IMR-90 (cell line): Measurements from ENCODE around the gene NBPF1. TPM values are rescaled to one million over a fixed set of nuclear protein-coding genes. Genes with fewer than 3 reads are reported as not detected.
"Not testable (repeated sequence)": the region's sequence is repeated elsewhere in the genome, so short reads cannot be mapped to it uniquely, and the experiment has no call there.

ENCODE experiments used
- ATAC-seq: fragments of 200-7000 bp; cut with Tn5 transposase; 2 replicates; pipeline ENCODE4 v1.9.1; 2020; ENCODE audit warnings: low read depth, mild to moderate bottlenecking, moderate library complexity
- BruUV-seq: library from RNA; stranded (reverse); fragments of 400-500 nt; replicated peaks from 2 replicates; lab custom pipeline; 2021; lab: Mats Ljungman, UMichigan
- CTCF ChIA-PET: fragments of 300-600 bp; formaldehyde crosslinking; extraction: SDS; loops from one replicate; lab custom pipeline; 2021; ENCODE audit warnings: antibody characterized with exemption; lab: Yijun Ruan, JAX
- POLR2A ChIA-PET: fragments of 300-600 bp; sonication (Branson Sonifier 250); formaldehyde crosslinking; loops from one replicate; lab custom pipeline; 2022; ENCODE audit warnings: antibody characterized with exemption; ENCODE audit not compliant: unreplicated experiment; lab: Charles Lee
- DNase-seq: peaks from one replicate; pipeline ENCODE4 v3.0.0; 2013
- H2AFZ ChIP-seq: replicated peaks from 2 replicates; pipeline ENCODE3; 2013; ENCODE audit warnings: low read length, mild to moderate bottlenecking; ENCODE audit not compliant: poor library complexity
- H2AK5ac ChIP-seq: 2 replicates; pipeline ENCODE4 v1.6.1; 2013; ENCODE audit warnings: low read depth, low read length, inconsistent platforms
- H2AK9ac ChIP-seq: replicated peaks from 2 replicates; pipeline ENCODE3; 2013; ENCODE audit warnings: mild to moderate bottlenecking, low read depth, low read length, moderate library complexity; ENCODE audit not compliant: poor library complexity
- H2BK120ac ChIP-seq: 2 replicates; pipeline ENCODE4 v1.6.1; 2013; ENCODE audit warnings: low read depth, low read length, inconsistent platforms
- H2BK15ac ChIP-seq: 3 replicates; pipeline ENCODE4 v1.6.1; 2013; ENCODE audit warnings: low read depth, low read length, inconsistent platforms
- H2BK20ac ChIP-seq: 2 replicates; pipeline ENCODE4 v1.6.1; 2013; ENCODE audit warnings: low read depth, mild to moderate bottlenecking, inconsistent platforms, low read length, moderate library complexity
- H2BK5ac ChIP-seq: 2 replicates; pipeline ENCODE4 v1.6.1; 2013; ENCODE audit warnings: mild to moderate bottlenecking, low read depth, low read length, inconsistent platforms; ENCODE audit not compliant: poor library complexity, severe bottlenecking
- H3K14ac ChIP-seq: replicated peaks from 2 replicates; pipeline ENCODE4 v1.6.1; 2013; ENCODE audit warnings: low read depth, low read length, inconsistent platforms
- H3K18ac ChIP-seq: 2 replicates; pipeline ENCODE4 v1.6.1; 2013; ENCODE audit warnings: low read depth, low read length, control low read depth
- H3K23ac ChIP-seq: 2 replicates; pipeline ENCODE4 v1.6.1; 2013; ENCODE audit warnings: low read depth, low read length, inconsistent platforms
- H3K27ac ChIP-seq: 2 replicates; pipeline ENCODE4 v1.5.1; 2013; ENCODE audit warnings: mild to moderate bottlenecking, control low read depth, low read length; ENCODE audit not compliant: insufficient read depth
- H3K27me3 ChIP-seq: 2 replicates; pipeline ENCODE4 v1.6.1; 2013; ENCODE audit warnings: low read length; ENCODE audit not compliant: control insufficient read depth, insufficient read depth
- H3K36me3 ChIP-seq: 2 replicates; pipeline ENCODE4 v1.6.1; 2013; ENCODE audit warnings: low read length, mixed read lengths; ENCODE audit not compliant: control insufficient read depth, insufficient read depth
- H3K4ac ChIP-seq: 2 replicates; pipeline ENCODE4 v1.6.1; 2013; ENCODE audit warnings: low read depth, low read length, inconsistent platforms
- H3K4me1 ChIP-seq: 2 replicates; pipeline ENCODE4 v1.6.1; 2013; ENCODE audit warnings: low read length, mixed read lengths; ENCODE audit not compliant: control insufficient read depth, insufficient read depth
- H3K4me2 ChIP-seq: 2 replicates; pipeline ENCODE4 v1.6.1; 2013; ENCODE audit warnings: low read depth, mild to moderate bottlenecking, control low read depth, low read length, moderate library complexity
- H3K4me3 ChIP-seq: 2 replicates; pipeline ENCODE4 v1.5.1; 2013; ENCODE audit warnings: low read depth, mild to moderate bottlenecking, control low read depth, low read length, moderate library complexity; ENCODE audit not compliant: insufficient read depth
- H3K56ac ChIP-seq: 2 replicates; pipeline ENCODE4 v1.6.1; 2013; ENCODE audit warnings: low read length, inconsistent platforms; ENCODE audit not compliant: insufficient read depth; ENCODE audit errors: extremely low read depth
- H3K79me1 ChIP-seq, 2 experiments: 2 replicates each; pipeline ENCODE4 v1.6.1; 2013; ENCODE audit warnings: low read length in 2 of 2, inconsistent platforms in 1 of 2, low read depth in 1 of 2
- H3K9ac ChIP-seq: 2 replicates; pipeline ENCODE4 v1.6.1; 2013; ENCODE audit warnings: low read depth, low read length, control low read depth
- H3K9me1 ChIP-seq: 2 replicates; pipeline ENCODE4 v1.6.1; 2013; ENCODE audit warnings: low read length, inconsistent platforms; ENCODE audit not compliant: insufficient read depth
- H3K9me3 ChIP-seq: 2 replicates; pipeline ENCODE4 v1.6.1; 2013; ENCODE audit warnings: low read length; ENCODE audit not compliant: control insufficient read depth, insufficient read depth
- H4K20me1 ChIP-seq: 2 replicates; pipeline ENCODE4 v1.6.1; 2013; ENCODE audit warnings: low read length, inconsistent platforms; ENCODE audit not compliant: insufficient read depth
- H4K5ac ChIP-seq: 2 replicates; pipeline ENCODE4 v1.6.1; 2013; ENCODE audit warnings: mild to moderate bottlenecking, low read depth, low read length, control low read depth
- H4K8ac ChIP-seq, 2 experiments: 2 replicates each; pipeline ENCODE4 v1.6.1; 2013; ENCODE audit warnings: low read depth in 2 of 2, low read length in 2 of 2, control low read depth in 1 of 2, inconsistent platforms in 1 of 2
- H4K91ac ChIP-seq: 2 replicates; pipeline ENCODE4 v1.6.1; 2013; ENCODE audit warnings: low read depth, low read length, inconsistent platforms; ENCODE audit not compliant: insufficient read depth
- WGBS, 2 experiments: methylation state at CpG; one replicate each; pipeline versions ENCODE4 v1.1.5 to v1.1.7; 2013; ENCODE audit warnings: missing lambda C conversion rate in 2 of 2; ENCODE audit not compliant: insufficient read length in 1 of 2; ENCODE audit errors: extremely low coverage in 2 of 2; 5-methylcytosine and 5-hydroxymethylcytosine counted together
- dilution Hi-C: fragments of 300-500 bp; cut with HindIII; formaldehyde crosslinking; loops from one replicate; pipeline ENCODE4 v1.14.3; 2018; ENCODE audit warnings: low sequenced_read_pairs; ENCODE audit not compliant: unreplicated experiment
- in situ Hi-C: fragments of 300-500 bp; cut with MboI; formaldehyde crosslinking; loops from 3 replicates; pipeline ENCODE4 v1.14.3; 2019; ENCODE audit warnings: low sequenced_read_pairs, inconsistent platforms, mixed read lengths
- intact Hi-C: fragments of 100-400 bp; cut with micrococcal nuclease; formaldehyde crosslinking; loops from 2 replicates; pipeline ENCODE4 v1.10.0; 2022
- polyA plus RNA-seq, 3 experiments: library from polyadenylated mRNA; depleted of rRNA; stranded (reverse); fragments of >200 nt; gene quantifications; 2 replicates each; pipeline ENCODE4 v1.2.3, GENCODE V29; 2012; ENCODE audit warnings: low replicate concordance in 1 of 3
- total RNA-seq: library from RNA; depleted of rRNA; stranded (reverse); fragments of >200 nt; gene quantifications from 2 replicates; pipeline ENCODE4 v1.2.3, GENCODE V29; 2012

Gene NBPF1
- total and polyA plus RNA-seq, 2 of the 4 experiments (the other 2 are of a cell fraction): 18.8 to 25.3 TPM

GRCh38 chr1:16633540-16634282, 20.3 kb upstream of the NBPF1 start:
- ATAC-seq, H3K56ac ChIP-seq, H4K8ac ChIP-seq, H2BK20ac ChIP-seq, H4K91ac ChIP-seq, intact Hi-C loops, H3K9ac ChIP-seq, H2AFZ ChIP-seq, H3K9me1 ChIP-seq, H4K20me1 ChIP-seq, in situ Hi-C loops, H4K5ac ChIP-seq, H3K27me3 ChIP-seq, BruUV-seq, H3K4me1 ChIP-seq, DNase-seq, H3K4me3 ChIP-seq, H3K23ac ChIP-seq, H3K4ac ChIP-seq, dilution Hi-C loops, H2BK5ac ChIP-seq, H2BK120ac ChIP-seq, H2AK5ac ChIP-seq, H3K27ac ChIP-seq, H3K4me2 ChIP-seq, H3K18ac ChIP-seq, POLR2A ChIA-PET, H3K14ac ChIP-seq, H3K9me3 ChIP-seq, H2BK15ac ChIP-seq: not testable (repeated sequence)
- H3K79me1 ChIP-seq: peaks cover 19% of the 10 kb centered on the region in 2 experiments; a peak in 3 of 4 replicates
- H3K36me3 ChIP-seq: peaks cover 32% of the 10 kb centered on the region
- CTCF ChIA-PET: interaction anchor here (1.3 kb wide), 1 partner anchor 13 kb away, joined by 6 read pairs; no protein-coding TSS in a partner anchor
- WGBS, 2 experiments: no CpG with 5 or more reads among the region's 6 CpGs
- peak overlapping the region; percentile 21 for H2AK9ac ChIP-seq

GRCh38 chr1:16632044-16632850, 18.9 kb upstream of the NBPF1 start:
- H2BK120ac ChIP-seq, DNase-seq, H3K18ac ChIP-seq, H3K4me2 ChIP-seq, H3K4me3 ChIP-seq, H3K4me1 ChIP-seq, H3K4ac ChIP-seq, H2AK5ac ChIP-seq, H3K14ac ChIP-seq, dilution Hi-C loops, H3K9me1 ChIP-seq, H3K9ac ChIP-seq, POLR2A ChIA-PET, H4K20me1 ChIP-seq, in situ Hi-C loops, ATAC-seq, H3K56ac ChIP-seq, H4K5ac ChIP-seq, H2BK15ac ChIP-seq, H3K27ac ChIP-seq, H2AK9ac ChIP-seq, H2BK5ac ChIP-seq, H2BK20ac ChIP-seq, H4K8ac ChIP-seq, H3K23ac ChIP-seq, H4K91ac ChIP-seq, BruUV-seq, H3K27me3 ChIP-seq, H3K9me3 ChIP-seq, intact Hi-C loops: not testable (repeated sequence)
- CTCF ChIA-PET: interaction anchor here (1.3 kb wide), 1 partner anchor 12 kb away, joined by 6 read pairs; no protein-coding TSS in a partner anchor
- H3K36me3 ChIP-seq: peaks cover 39% of the 10 kb centered on the region
- H3K79me1 ChIP-seq: peaks cover 14 to 15% of the 10 kb centered on the region in 2 experiments; a peak in 3 of 4 replicates
- WGBS, 2 experiments: 87% methylated on average over 5 of the region's 14 CpGs; no CpG with 5 or more reads in 1 of the 2 experiments
- peak overlapping the region; percentile 8 for H2AFZ ChIP-seq
